CD8-positive, alpha-beta memory T cell (primary cell): ENCODE measurements around the gene NLK. TPM values are rescaled to one million over a fixed set of nuclear protein-coding genes. Genes with fewer than 3 reads are reported as not detected.
A peak's percentile ranks its signal among the peaks of the same experiment; 100 is the strongest.
"Not testable (repeated sequence)": the region's sequence is repeated elsewhere in the genome, so short reads cannot be mapped to it uniquely, and the experiment has no call there.

Experiments
- CTCF ChIA-PET: fragments of 350-600 bp; sonication (Branson Sonifier 250); formaldehyde crosslinking; loops from one replicate; lab custom pipeline; 2021; ENCODE audit warnings: antibody characterized with exemption; lab: Charles Lee
- POLR2A ChIA-PET: fragments of 350-600 bp; sonication (Branson Sonifier 250); formaldehyde crosslinking; loops from one replicate; lab custom pipeline; 2021; ENCODE audit warnings: antibody characterized with exemption; lab: Charles Lee
- DNase-seq, 5 donors: peaks; one replicate each; pipeline versions ENCODE4 v3.0.0 to v3.0.0-alpha.2; 2020 to 2022; ENCODE audit warnings: mixed read lengths in 1 of 5
- H3K27ac ChIP-seq: one replicate; pipeline ENCODE4 v1.7.0; 2013; ENCODE audit warnings: low read depth, mild to moderate bottlenecking, low read length, moderate library complexity
- H3K27me3 ChIP-seq: 2 replicates; pipeline ENCODE4 v1.7.0; 2013; ENCODE audit warnings: low read length, mild to moderate bottlenecking; ENCODE audit not compliant: insufficient read depth, poor library complexity, severe bottlenecking
- H3K36me3 ChIP-seq: 2 replicates; pipeline ENCODE4 v1.7.0; 2013; ENCODE audit warnings: mild to moderate bottlenecking, low read length, moderate library complexity; ENCODE audit not compliant: insufficient read depth
- H3K4me1 ChIP-seq: 2 replicates; pipeline ENCODE4 v1.7.0; 2013; ENCODE audit warnings: mild to moderate bottlenecking, low read length, moderate library complexity; ENCODE audit not compliant: insufficient read depth
- H3K4me3 ChIP-seq: 2 replicates; pipeline ENCODE4 v1.7.0; 2013; ENCODE audit warnings: mild to moderate bottlenecking, low read length
- H3K9me3 ChIP-seq: 2 replicates; pipeline ENCODE4 v1.7.0; 2013; ENCODE audit warnings: mild to moderate bottlenecking, low read length
- H3K27ac Mint-ChIP-seq, 8 donors: one replicate each; pipeline ENCODE4 v1.8.0; 2020 to 2021; ENCODE audit warnings: mixed read lengths in 8 of 8, mild to moderate bottlenecking in 6 of 8, inconsistent platforms in 3 of 8, moderate library complexity in 3 of 8
- H3K27me3 Mint-ChIP-seq, 2 donors: one replicate each; pipeline ENCODE4 v1.8.0; 2020 to 2021; ENCODE audit warnings: mixed read lengths in 2 of 2, mild to moderate bottlenecking in 1 of 2, moderate library complexity in 1 of 2
- H3K36me3 Mint-ChIP-seq, 3 donors: one replicate each; pipeline ENCODE4 v1.8.0; 2020 to 2021; ENCODE audit warnings: mixed read lengths in 3 of 3, inconsistent platforms in 1 of 3, mild to moderate bottlenecking in 1 of 3
- H3K4me1 Mint-ChIP-seq, 3 donors: one replicate each; pipeline ENCODE4 v1.8.0; 2020 to 2021; ENCODE audit warnings: mixed read lengths in 3 of 3, inconsistent platforms in 1 of 3, mild to moderate bottlenecking in 1 of 3
- H3K4me3 Mint-ChIP-seq, 7 donors: one replicate each; pipeline ENCODE4 v1.8.0; 2020 to 2021; ENCODE audit warnings: mixed read lengths in 7 of 7, mild to moderate bottlenecking in 6 of 7, moderate library complexity in 4 of 7, inconsistent platforms in 2 of 7
- H3K9me3 Mint-ChIP-seq, 5 donors: one replicate each; pipeline ENCODE4 v1.8.0; 2020 to 2022; ENCODE audit warnings: mixed read lengths in 5 of 5, mild to moderate bottlenecking in 3 of 5, moderate library complexity in 2 of 5, inconsistent platforms in 1 of 5
- polyA plus RNA-seq: library from polyadenylated mRNA; unstranded; fragments of 300-500 nt; fragmentation: Illumina TruSeq; gene quantifications from one replicate; pipeline ENCODE4 v1.2.3, GENCODE V29; 2021
- total RNA-seq, 2 experiments: library from RNA; stranded (reverse); gene quantifications; one replicate each; pipeline ENCODE4 v1.2.3, GENCODE V29; 2021

NLK gene
- total and polyA plus RNA-seq, 3 experiments from 2014 or later, result 1.7 to 12.8 (median 12.0) TPM

GRCh38 chr17:28065706-28066105 is 23.2 kb downstream of the NLK start:
- ChIA-PET CTCF (no interaction called here), POLR2A (no interaction called here)
- no peaks in the 10 kb centered on the region for H3K27me3 ChIP-seq
- Mint-ChIP-seq H3K4me1 (peaks cover 29 to 48% (median 39%) of the 10 kb centered on the region in 3 donors), H3K9me3 (no peaks in the 10 kb centered on the region), H3K4me3 (no peak overlapping the region), H3K27ac (peak overlapping the region in 1 of 8 donors; percentile 43), H3K27me3 (peaks cover 0 to 1% of the 10 kb centered on the region in 2 donors), H3K36me3 (peaks cover 0 to 4% (median 3%) of the 10 kb centered on the region in 3 donors)
- no peak overlapping the region for H3K4me3 ChIP-seq
- peaks cover 9% of the 10 kb centered on the region for H3K4me1 ChIP-seq
- H3K36me3 ChIP-seq, result no peaks in the 10 kb centered on the region
- H3K27ac ChIP-seq, result no peak overlapping the region
- DNase-seq, result no peak
- H3K9me3 ChIP-seq, result no peaks in the 10 kb centered on the region

GRCh38 chr17:28069061-28069460 is 26.6 kb downstream of the NLK start:
- Histone ChIP-seq H3K4me3 (no peak overlapping the region), H3K27me3 (no peaks in the 10 kb centered on the region), H3K4me1 (peaks cover 23% of the 10 kb centered on the region), H3K9me3 (no peaks in the 10 kb centered on the region), H3K27ac (no peak overlapping the region), H3K36me3 (no peaks in the 10 kb centered on the region)
- Mint-ChIP-seq H3K4me3 (no peak overlapping the region), H3K4me1 (peaks cover 45 to 57% (median 56%) of the 10 kb centered on the region in 3 donors), H3K27ac (peak overlapping the region in 1 of 8 donors; percentile 13), H3K9me3 (peaks cover 2 to 8% (median 5%) of the 10 kb centered on the region in 5 donors), H3K27me3 (peaks cover 0 to 1% of the 10 kb centered on the region in 2 donors), H3K36me3 (peaks cover 5 to 12% (median 7%) of the 10 kb centered on the region in 3 donors)
- CTCF ChIA-PET, result no interaction called here
- DNase-seq, result no peak
- POLR2A ChIA-PET, result no interaction called here

GRCh38 chr17:28071179-28071578 is 28.7 kb downstream of the NLK start:
- H3K4me1 ChIP-seq, result peaks cover 22% of the 10 kb centered on the region
- DNase-seq, result no peak
- Mint-ChIP-seq H3K36me3 (peaks cover 4 to 12% (median 5%) of the 10 kb centered on the region in 3 donors), H3K27ac (peak overlapping the region in 6 of 8 donors; percentile 14 to 91 (median 69)), H3K9me3 (peaks cover 2 to 8% (median 5%) of the 10 kb centered on the region in 5 donors), H3K4me1 (peaks cover 45 to 61% (median 58%) of the 10 kb centered on the region in 3 donors), H3K27me3 (peaks cover 0 to 1% of the 10 kb centered on the region in 2 donors), H3K4me3 (peak overlapping the region in 2 of 7 donors; percentile 3 to 29)
- H3K27ac ChIP-seq, result no peak overlapping the region
- H3K4me3 ChIP-seq, result no peak overlapping the region
- H3K9me3 ChIP-seq, result no peaks in the 10 kb centered on the region
- H3K27me3 ChIP-seq, result no peaks in the 10 kb centered on the region
- H3K36me3 ChIP-seq, result no peaks in the 10 kb centered on the region
- ChIA-PET CTCF (no interaction called here), POLR2A (no interaction called here)

GRCh38 chr17:28071891-28072606 is 29.6 kb downstream of the NLK start:
- ChIA-PET CTCF (no interaction called here), POLR2A (no interaction called here)
- Histone ChIP-seq H3K9me3 (no peaks in the 10 kb centered on the region), H3K36me3 (no peaks in the 10 kb centered on the region), H3K4me3 (no peak overlapping the region), H3K27ac (no peak overlapping the region), H3K27me3 (no peaks in the 10 kb centered on the region), H3K4me1 (peaks cover 28% of the 10 kb centered on the region)
- Mint-ChIP-seq H3K9me3 (peaks cover 2 to 8% (median 5%) of the 10 kb centered on the region in 5 donors), H3K4me3 (peak overlapping the region; percentile 7 to 67 (median 48)), H3K4me1 (peaks cover 49 to 67% (median 64%) of the 10 kb centered on the region in 3 donors), H3K36me3 (peaks cover 4 to 12% (median 5%) of the 10 kb centered on the region in 3 donors), H3K27me3 (peaks cover 0 to 1% of the 10 kb centered on the region in 2 donors), H3K27ac (peak overlapping the region in 7 of 8 donors; percentile 38 to 91 (median 84))
- DNase-seq, result peak in 2 of 5 donors; percentile 52 to 61

- no peak for DNase-seq
- ChIA-PET POLR2A (no interaction called here), CTCF (no interaction called here)
- H3K27ac Mint-ChIP-seq, result peak overlapping the region in 1 of 8 donors; percentile 55
- H3K4me3 Mint-ChIP-seq, result no peak overlapping the region
- Histone ChIP-seq H3K36me3 (no peaks in the 10 kb centered on the region), H3K27me3 (no peaks in the 10 kb centered on the region), H3K9me3 (no peaks in the 10 kb centered on the region), H3K27ac (no peak overlapping the region), H3K4me3 (no peak overlapping the region), H3K4me1 (peaks cover 28% of the 10 kb centered on the region)
- H3K27me3 Mint-ChIP-seq, result peaks cover 0 to under 1% of the 10 kb centered on the region in 2 donors
- peaks cover 3 to 12% (median 5%) of the 10 kb centered on the region in 3 donors for H3K36me3 Mint-ChIP-seq
- peaks cover 49 to 64% (median 62%) of the 10 kb centered on the region in 3 donors for H3K4me1 Mint-ChIP-seq
- H3K9me3 Mint-ChIP-seq, result peaks cover 2 to 8% (median 5%) of the 10 kb centered on the region in 5 donors
Observed at GRCh38 chr17:28072936-28073533, 30.6 kb downstream of the NLK start.

GRCh38 chr17:28074010-28074409 is 31.5 kb downstream of the NLK start:
- H3K36me3 Mint-ChIP-seq, result peaks cover 2 to 19% (median 6%) of the 10 kb centered on the region in 3 donors
- no peak overlapping the region for H3K4me3 Mint-ChIP-seq
- no peak overlapping the region for H3K27ac ChIP-seq
- no peaks in the 10 kb centered on the region for H3K36me3 ChIP-seq
- peaks cover 28% of the 10 kb centered on the region for H3K4me1 ChIP-seq
- DNase-seq, result no peak
- ChIA-PET POLR2A (interaction anchor here (0.5 kb wide), 1 partner anchor 28 kb away, joined by 5 read pairs; no protein-coding TSS in a partner anchor), CTCF (no interaction called here)
- H3K4me3 ChIP-seq, result no peak overlapping the region
- H3K9me3 ChIP-seq, result no peaks in the 10 kb centered on the region
- no peaks in the 10 kb centered on the region for H3K27me3 ChIP-seq
- H3K27me3 Mint-ChIP-seq, result no peaks in the 10 kb centered on the region
- no peak overlapping the region for H3K27ac Mint-ChIP-seq
- H3K9me3 Mint-ChIP-seq, result peaks cover 2 to 8% (median 5%) of the 10 kb centered on the region in 5 donors
- H3K4me1 Mint-ChIP-seq, result peaks cover 50 to 67% (median 63%) of the 10 kb centered on the region in 3 donors

GRCh38 chr17:28076144-28076543 is 33.7 kb downstream of the NLK start:
- POLR2A ChIA-PET, result interaction anchor here (0.6 to 1.3 kb wide), 2 partner anchors 35 to 139 kb away, joined by 3 to 4 read pairs; no protein-coding TSS in a partner anchor
- H3K27ac Mint-ChIP-seq, result peak overlapping the region in 1 of 8 donors; percentile 53
- peaks cover 28% of the 10 kb centered on the region for H3K4me1 ChIP-seq

GRCh38 chr17:28077140-28077539 is 34.7 kb downstream of the NLK start:
- peaks cover 20% of the 10 kb centered on the region for H3K4me1 ChIP-seq
- peaks cover 47 to 71% (median 69%) of the 10 kb centered on the region in 3 donors for H3K4me1 Mint-ChIP-seq
- DNase-seq, H3K27me3 Mint-ChIP-seq, H3K27me3 ChIP-seq, H3K4me3 ChIP-seq, H3K36me3 Mint-ChIP-seq, CTCF ChIA-PET, POLR2A ChIA-PET, H3K27ac Mint-ChIP-seq, H3K27ac ChIP-seq, H3K4me3 Mint-ChIP-seq, H3K36me3 ChIP-seq, H3K9me3 Mint-ChIP-seq, H3K9me3 ChIP-seq: not testable (repeated sequence)

More at GRCh38 chr17:28076144-28076543, 33.7 kb downstream of the NLK start:
- H3K4me3 ChIP-seq, result no peak overlapping the region
- Mint-ChIP-seq H3K27me3 (no peaks in the 10 kb centered on the region), H3K4me3 (no peak overlapping the region), H3K4me1 (peaks cover 57 to 74% (median 73%) of the 10 kb centered on the region in 3 donors), H3K36me3 (peaks cover 4 to 16% (median 7%) of the 10 kb centered on the region in 3 donors), H3K9me3 (peaks cover 2 to 6% (median 3%) of the 10 kb centered on the region in 5 donors)
- CTCF ChIA-PET, result no interaction called here
- DNase-seq, result no peak
- H3K36me3 ChIP-seq, result no peaks in the 10 kb centered on the region
- H3K9me3 ChIP-seq, result no peaks in the 10 kb centered on the region
- no peak overlapping the region for H3K27ac ChIP-seq
- H3K27me3 ChIP-seq, result no peaks in the 10 kb centered on the region
